HG02759 (cell line): Measurements from ENCODE around the gene SHROOM1.
"Not testable (repeated sequence)": the region's sequence is repeated elsewhere in the genome, so short reads cannot be mapped to it uniquely, and the experiment has no call there.

Experiments
- ATAC-seq: cut with Tn5 transposase; IDR thresholded peaks from one replicate; pipeline ENCODE4 v1.9.1; 2021; ENCODE audit warnings: mild to moderate bottlenecking, moderate library complexity; ENCODE audit not compliant: unreplicated experiment

The SHROOM1 gene, protein sequence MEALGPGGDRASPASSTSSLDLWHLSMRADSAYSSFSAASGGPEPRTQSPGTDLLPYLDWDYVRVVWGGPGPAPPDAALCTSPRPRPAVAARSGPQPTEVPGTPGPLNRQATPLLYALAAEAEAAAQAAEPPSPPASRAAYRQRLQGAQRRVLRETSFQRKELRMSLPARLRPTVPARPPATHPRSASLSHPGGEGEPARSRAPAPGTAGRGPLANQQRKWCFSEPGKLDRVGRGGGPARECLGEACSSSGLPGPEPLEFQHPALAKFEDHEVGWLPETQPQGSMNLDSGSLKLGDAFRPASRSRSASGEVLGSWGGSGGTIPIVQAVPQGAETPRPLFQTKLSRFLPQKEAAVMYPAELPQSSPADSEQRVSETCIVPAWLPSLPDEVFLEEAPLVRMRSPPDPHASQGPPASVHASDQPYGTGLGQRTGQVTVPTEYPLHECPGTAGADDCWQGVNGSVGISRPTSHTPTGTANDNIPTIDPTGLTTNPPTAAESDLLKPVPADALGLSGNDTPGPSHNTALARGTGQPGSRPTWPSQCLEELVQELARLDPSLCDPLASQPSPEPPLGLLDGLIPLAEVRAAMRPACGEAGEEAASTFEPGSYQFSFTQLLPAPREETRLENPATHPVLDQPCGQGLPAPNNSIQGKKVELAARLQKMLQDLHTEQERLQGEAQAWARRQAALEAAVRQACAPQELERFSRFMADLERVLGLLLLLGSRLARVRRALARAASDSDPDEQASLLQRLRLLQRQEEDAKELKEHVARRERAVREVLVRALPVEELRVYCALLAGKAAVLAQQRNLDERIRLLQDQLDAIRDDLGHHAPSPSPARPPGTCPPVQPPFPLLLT

DNA sequence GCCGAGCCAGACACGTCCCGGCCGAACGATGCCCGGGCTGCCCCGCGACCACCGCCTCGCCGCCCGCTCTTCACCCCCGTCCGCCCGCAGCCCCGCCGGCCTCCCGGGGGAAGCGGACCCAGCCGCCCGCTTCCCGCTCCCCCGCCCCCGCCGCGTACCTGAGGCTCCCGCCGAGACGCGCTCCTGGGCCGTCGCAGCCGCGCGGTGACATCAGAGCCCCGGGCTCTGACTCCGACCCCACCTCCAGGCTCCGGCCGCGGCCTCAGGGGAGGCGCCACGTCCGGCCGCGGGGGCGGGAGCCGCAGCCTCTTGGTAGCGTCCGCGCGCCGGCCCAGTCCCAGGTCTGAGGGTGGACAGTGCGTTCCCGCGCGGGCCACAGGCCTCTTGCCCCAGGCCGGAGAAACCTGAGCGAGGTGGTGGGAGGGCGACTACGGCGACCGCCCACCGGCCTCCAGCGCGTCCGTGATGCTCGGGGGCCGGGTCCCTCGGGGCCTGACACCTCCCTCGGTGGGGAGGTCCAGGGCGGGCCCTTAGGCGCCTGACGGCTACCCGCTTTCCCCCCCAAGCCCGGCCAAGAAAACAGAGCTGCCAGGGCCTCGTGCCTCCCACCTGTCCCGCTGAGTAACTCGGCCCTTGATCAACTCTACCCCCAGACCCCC lies at the start of gene SHROOM1:
SHROOM1 (minus strand) TSS at position 212 of the 659 bp plus-strand sequence. CDS start 4,507 bp downstream, outside the sequence.
- ATAC-seq = peak; percentile 72

DNA sequence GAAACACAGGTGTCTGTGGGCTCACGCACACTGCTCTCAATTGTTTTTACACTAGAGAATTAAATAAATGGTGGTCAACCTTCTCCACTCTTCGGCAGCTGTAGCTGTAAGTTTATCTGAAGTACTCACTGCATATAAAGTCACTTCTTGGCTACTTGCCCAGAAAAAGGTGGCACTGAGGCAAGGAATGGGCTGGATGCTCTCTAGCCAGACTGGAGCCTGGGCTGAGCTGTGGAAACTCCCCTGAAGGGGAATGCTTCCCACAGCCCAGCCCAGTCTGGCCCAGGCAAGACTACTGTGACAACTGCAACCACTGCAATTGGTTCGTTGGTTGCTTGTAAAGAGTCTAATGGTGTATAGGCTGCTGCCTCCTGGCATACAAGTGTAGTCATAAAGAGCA lies 47.5 kb upstream of the SHROOM1 start:
- ATAC-seq = no peak

DNA sequence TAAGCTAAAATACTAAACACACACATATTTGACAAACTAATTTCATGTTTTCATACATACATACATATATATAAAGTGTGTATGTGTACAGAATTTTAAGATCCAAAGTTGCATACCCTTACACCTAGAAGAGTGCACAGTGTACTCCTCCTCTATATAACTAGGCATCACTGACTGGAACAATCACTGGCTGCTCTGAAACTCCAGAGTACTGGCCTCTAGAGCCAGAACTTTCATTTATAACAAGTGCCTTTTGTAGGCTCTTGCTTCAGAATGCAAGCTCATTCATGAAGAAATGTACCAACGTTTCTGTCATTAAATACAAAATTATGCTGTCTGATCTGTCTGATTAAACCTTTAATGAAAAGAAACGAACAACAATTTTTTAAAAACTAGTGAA lies 47.0 kb upstream of the SHROOM1 start:
- no peak for ATAC-seq

DNA sequence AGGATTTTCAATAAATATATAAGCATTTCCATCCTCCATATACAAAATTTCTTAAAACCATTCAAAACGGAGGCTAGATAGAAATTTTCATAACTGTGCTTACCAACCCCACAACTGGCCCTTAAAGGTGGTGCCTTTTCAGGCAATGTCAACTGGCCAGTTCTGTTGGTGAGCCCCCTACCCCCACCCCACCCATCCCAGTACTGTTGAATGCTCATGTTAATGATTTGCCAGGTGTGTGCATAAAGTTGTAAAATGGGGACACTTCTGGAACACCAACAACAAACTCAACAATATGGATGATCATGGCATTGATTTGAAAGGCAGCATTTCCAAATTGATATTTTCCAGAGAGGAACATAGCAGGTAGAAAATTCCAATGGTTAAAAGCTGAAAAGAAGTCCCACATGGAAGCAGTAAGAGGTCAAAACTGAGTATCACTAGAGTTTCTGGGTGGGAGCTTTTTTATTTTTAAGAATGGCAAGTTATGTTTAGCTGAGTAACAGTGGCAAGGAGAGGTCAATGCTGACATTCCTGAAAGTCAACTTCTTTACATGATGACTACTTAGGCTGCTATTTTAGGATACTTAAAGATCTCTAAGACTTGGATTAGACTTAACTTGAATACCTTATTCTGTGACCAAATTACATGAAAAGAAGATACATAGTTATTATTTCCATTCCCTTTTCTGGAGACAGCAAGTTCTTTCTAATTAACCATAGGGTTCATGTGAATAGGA lies 45.7 kb upstream of the SHROOM1 start:
- ATAC-seq = no peak

DNA sequence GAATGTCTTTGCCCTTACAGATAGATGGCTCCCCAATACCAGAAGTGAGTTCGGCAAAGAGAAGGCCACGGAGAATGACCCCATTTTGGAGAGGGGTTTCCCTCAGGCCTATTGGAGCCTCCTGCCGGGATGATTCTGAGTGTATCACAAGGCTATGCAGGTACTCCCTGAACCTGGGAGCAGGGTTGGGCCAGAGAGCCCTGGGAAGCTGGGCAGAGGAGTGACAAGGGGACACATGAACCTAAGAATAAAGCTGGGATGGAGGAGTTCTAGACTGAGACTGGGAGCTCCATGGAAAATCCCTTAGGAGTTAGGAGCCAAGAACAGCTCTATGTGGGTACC lies 43.5 kb upstream of the SHROOM1 start:
- ATAC-seq = no peak

DNA sequence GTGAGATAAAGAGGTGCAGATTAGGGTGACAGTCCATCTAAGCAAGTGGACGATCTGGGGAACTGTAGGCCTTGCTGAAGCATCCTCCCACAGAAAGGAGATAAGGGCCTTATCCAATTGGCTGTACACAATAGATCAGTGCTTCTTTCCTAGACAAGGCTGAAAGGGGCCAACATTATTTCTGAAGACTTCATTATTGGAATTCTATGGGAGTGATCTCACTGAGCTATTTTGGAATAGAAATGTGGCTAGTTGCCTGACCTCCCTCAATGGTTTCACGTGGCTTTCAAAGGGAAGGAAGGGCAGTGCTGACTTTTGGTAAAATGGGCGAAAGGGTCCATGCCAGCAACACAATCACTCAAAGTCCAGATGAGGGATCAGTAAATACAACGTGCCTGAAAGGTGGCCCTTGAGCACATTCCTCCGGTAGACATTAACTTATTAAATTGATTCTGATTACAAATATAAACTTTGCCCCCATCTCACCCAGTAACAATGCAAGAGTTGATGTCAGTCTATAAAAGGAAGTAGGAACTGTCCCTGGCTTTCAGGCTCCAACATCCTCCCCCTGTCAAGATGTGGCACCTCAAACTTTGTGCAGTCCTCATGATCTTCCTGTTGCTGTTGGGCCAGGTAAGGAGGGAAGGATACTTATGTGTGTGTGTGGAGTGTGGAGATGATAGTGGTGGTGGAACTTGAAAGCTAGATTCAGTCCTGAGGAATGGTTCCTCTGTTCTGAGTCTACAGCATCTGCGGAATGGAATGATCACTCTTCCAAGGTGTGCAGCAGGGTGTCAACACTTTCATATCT lies 42.9 kb upstream of the SHROOM1 start, which contains the start of gene LEAP2:
LEAP2 (plus strand) TSS at position 550 of the 811 bp plus-strand sequence; CDS start at position 577, 27 bp downstream.
- no peak for ATAC-seq

DNA sequence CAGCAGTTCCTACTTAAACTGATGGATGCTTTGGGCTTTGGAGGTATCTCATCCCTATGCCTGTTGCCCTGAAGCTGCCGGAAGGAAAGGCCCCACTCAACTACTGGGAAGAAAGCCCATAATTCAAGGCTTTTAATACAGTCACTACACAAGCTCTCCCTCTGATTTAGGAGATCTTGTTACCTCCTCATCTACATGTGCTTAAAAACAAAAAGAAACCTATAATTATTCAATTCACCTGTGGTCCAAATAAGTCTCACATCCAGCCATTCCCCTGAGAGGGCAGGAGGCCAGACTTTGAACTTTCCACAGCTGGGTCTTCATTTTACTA lies 42.3 kb upstream of the SHROOM1 start:
- no peak for ATAC-seq

DNA sequence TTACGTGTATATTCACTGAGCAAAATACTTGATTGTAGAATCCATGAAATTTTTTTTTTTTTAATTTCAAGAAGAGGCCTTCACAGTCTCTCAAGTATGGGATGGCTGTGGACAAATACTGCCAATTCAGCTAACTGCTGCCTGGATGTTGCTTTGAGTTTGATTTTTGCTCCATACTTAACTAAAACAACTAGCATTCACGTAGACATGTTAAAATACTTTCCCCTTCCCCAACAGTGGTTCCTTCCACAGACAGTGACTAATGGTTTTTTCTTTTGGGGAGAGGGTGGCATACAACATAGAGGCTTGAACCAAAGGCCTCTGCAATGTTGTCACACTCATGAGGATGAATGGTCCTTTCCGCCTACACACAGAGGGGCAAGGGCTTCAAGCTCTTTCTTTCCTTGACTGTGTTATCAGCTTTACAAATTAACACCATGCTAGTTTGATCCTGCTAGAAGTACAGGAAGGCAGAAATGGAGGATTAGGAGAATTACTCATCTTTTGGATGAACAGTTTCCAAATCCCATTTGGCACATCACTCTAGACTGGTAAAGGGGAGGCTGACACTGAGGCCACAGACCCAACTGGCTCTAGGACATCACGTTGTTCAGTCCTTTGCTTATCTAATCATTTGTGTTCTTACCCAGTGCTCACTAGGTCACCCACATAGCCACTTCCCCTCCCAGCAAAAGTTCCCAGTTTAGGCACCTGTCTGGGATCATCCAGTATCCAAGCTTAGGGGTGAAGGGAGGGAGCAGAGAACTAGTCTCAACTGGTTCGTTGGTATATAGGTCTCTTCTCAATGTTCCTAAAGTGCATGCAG lies 41.2 kb upstream of the SHROOM1 start:
- no peak for ATAC-seq

DNA sequence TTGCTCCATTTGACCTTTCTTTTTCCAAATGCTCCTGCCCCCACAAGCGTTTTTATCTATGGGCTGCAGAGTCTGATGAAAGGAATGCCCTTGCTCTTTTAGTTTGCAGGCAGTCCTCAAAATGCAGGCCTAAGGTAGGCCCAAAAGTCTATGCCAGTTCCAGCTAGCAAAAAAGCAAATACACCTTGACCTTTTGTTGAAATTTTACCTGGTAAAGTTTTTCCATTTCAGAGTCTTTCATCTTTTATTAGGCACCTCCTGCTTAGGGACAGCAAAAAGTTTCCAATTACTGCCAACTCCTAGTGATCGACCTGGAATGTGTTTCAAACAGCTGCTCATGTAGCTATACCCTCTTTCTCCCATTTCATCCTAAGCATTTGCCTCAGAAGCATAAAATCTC lies 40.4 kb upstream of the SHROOM1 start:
- ATAC-seq = no peak

DNA sequence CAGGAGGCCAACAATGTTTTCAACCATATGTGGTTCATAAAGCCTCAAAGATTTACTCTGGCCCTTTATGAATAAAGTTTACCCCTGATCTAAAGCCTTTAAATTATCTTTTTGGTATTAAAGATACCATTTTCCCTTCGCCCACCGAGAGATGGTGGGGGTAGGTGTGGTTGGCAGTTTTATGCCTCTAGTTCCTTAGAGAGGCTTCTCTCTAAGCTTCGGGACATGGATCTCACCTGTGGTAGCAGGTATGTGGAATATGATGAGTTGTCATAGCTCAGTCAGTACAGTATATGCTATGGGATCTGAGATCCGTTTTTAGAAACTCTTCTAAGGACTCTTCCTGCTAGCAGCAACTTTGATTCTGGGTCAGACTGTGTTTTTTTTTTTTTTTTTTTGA lies 38.3 kb upstream of the SHROOM1 start:
- ATAC-seq = no peak

DNA sequence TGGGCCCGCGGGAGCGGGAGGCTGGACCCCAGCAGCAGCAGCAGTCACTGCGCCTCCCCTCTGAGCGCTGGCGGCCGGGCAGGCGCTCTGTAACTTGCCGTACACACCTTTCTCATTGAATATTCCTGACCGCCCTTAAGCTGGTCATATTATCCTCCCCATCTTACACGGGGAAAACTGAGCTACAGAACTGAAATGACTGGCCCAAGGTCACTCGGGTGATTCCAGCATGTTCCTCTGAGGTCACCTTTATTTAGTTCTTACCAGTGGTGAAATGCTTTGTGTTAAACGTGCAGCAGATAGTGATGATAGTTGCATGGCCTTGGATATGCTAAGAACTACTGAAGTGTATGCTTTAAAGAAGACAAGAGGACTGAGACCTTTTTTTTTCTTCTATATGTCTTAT lies 36.6 kb upstream of the SHROOM1 start:
- ATAC-seq = peak; percentile 18

DNA sequence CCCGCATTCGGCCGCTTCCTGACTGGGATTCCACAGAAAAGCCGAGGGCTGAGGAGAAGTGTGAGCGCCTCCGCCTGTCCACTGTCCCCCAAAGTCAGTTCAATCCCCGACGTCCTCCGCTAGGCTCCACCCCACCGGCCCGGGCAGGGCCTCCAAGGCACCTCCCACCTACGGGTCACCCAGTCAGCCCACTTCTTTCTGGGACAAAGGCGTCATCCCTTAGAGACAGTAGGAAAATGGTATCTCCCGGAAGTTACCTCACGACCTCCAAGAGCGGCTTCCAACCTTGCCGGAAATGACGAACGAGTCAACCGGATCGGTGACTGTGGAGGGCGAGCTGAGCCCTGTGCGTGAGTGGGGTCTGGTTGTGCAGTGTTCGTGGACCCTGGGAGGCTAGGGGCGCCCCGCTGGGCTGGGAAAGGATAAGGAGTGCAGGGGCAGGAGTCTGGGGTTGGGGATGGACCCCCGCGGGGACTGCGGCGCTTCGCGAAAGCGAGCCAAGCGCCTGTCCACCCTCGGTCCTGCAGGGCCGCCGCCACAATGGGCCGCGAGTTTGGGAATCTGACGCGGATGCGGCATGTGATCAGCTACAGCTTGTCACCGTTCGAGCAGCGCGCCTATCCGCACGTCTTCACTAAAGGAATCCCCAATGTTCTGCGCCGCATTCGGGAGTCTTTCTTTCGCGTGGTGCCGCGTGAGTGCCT lies 36.0 kb upstream of the SHROOM1 start, which contains the start of the genes GDF9 and UQCRQ:
GDF9 (minus strand) TSS at position 128 of the 704 bp plus-strand sequence. CDS start 1,936 bp downstream, outside the sequence.
UQCRQ (plus strand) TSS at position 301 of the 704 bp plus-strand sequence; CDS start at position 541, 240 bp downstream.
- peak; percentile 99 for ATAC-seq

DNA sequence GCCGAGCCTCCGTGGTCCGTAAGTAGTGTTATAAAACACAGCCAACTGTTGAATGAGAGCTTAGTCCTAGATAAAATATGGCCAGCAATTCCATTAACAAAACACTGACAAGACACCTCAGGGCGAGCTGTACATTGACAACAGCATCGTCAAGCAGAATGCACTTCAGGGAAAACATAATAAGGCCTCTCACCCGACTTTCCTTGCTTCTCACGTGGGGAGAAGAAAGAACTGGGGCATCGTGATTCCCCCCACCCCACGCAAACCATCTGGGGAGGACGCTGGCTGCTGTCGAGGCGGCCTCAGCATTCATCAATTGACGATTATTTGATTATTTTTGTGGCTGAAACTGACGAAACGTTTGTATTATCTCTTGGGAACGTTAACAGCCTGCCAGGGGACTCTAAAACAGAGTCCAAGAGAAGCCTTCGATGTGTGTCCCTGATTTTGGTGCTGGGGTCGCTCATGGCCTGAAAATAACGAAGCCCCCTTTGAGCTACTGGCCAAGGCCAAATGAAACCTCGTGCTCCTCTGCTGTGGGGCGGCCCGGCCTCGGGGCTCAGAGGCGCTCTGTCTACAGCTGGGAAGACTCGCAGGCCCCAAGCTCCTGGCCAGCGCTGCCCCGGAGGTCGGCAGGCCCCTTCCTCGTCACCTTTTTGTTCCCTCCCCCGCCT lies 35.4 kb upstream of the SHROOM1 start:
- ATAC-seq = peak; percentile 21

DNA sequence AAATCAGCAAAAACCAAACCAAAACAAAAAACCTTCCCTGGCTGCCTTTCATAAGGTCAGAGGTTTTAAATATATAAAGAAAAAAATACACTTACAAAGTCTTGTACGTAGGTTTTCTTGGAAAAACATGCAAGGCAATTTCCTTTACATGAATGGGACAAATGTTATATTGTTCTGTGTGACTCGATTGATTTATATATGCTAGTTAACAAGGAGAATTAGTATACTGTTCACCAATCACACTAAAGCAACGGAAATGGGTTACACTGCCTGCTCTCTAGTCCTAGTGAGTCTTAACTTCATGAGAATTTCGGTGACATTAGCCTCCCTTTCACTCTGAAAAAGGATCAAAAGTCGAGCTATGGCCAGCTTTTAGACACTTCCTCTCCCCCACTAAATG lies 30.3 kb upstream of the SHROOM1 start:
- ATAC-seq = no peak

DNA sequence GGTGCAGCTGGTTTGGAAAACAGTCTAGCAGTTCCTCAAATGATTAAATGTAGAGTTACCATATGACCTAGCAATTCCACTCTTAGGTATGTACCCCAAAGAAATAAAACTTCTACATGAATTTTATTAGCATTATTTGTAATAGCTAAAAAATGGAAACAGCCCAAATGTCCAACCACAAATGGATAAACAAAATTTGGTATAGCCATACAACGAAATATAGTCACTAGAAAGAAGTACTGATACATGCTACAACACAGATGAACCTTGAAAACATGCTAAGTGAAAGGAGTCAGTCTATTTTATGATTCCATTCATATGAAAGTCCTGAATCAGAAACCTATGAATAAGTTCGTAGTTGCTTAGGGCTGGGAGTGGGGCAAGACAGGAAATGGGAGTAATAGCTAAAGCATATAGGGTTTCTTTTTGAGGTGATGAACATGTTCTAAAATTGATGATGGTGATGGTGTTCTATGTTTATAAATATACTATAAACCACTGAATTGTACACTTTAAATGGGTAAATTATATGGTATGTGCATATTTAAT lies 29.5 kb upstream of the SHROOM1 start:
- ATAC-seq = no peak

DNA sequence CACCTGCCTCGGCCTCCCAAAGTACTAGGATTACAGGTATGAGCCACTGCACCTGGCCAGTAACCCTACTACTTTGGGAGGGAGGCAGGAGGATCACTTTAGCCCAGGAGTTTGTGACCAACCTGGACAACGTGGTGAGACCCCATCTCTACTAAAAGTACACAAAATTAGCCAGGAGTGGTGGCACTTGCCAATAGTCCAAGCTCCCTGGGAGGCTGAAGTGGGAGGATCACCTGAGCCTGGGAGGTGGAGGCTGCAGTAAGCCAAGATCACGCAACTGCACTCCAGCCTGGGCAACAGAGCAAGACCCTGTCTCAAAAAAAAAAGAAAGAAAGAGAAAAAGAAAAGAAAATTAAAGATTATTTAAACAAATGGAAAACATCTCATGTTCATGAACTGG lies 25.6 kb upstream of the SHROOM1 start:
- no peak for ATAC-seq

DNA sequence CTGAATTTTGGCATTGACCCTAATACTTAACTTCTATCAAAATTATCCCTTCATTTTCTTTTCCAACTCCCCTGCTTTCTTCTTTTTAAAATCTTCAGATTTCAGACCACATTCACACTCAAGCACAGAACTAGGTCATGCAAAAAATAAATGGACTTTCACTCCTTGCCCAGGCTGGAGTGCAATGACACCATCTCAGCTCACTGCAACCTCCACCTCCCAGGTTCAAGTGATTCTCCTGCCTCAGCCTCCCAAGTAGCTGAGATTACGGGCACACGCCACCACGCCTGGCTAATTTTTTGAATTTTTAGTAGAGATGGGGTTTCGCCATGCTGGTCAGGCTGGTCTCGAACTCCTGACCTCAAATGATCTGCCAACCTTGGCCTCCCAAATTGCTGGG lies 24.5 kb upstream of the SHROOM1 start:
- ATAC-seq = not testable (repeated sequence)
